HL-60 (cell line): Measurements from ENCODE around the gene POGK.

Experiments
- CTCF ChIP-seq: IDR thresholded peaks from one replicate; pipeline ENCODE4 v1.5.1; 2011; ENCODE audit warnings: low read length, control low read depth, inconsistent platforms; ENCODE audit not compliant: insufficient read depth
- GABPA ChIP-seq: IDR thresholded peaks from 2 replicates; pipeline ENCODE4 v1.6.1; 2012; ENCODE audit warnings: low read depth
- POLR2AphosphoS5 ChIP-seq: IDR thresholded peaks from 2 replicates; pipeline ENCODE4 v1.6.1; 2012; ENCODE audit warnings: low read depth
- REST ChIP-seq: IDR thresholded peaks from 2 replicates; pipeline ENCODE4 v1.6.1; 2012; ENCODE audit warnings: low read depth; ENCODE audit not compliant: insufficient replicate concordance
- SPI1 ChIP-seq: IDR thresholded peaks from 2 replicates; pipeline ENCODE4 v1.6.1; 2012; ENCODE audit warnings: low read depth, mild to moderate bottlenecking, borderline replicate concordance

GRCh38 chr1:166899769-166900168 lies 60.5 kb downstream of the POGK start:
- TF ChIP-seq CTCF: no peak
- no peak for TF ChIP-seq POLR2AphosphoS5
- TF ChIP-seq REST: no peak
- no peak for TF ChIP-seq SPI1
- TF ChIP-seq GABPA: no peak
